Measurements from ENCODE around the gene NOA1.
A peak's percentile ranks its signal among the peaks of the same experiment; 100 is the strongest.
"Not testable (repeated sequence)": the region's sequence is repeated elsewhere in the genome, so short reads cannot be mapped to it uniquely, and the experiment has no call there.

The NOA1 gene

GRCh38 chr4:56958111-56958517 lies 19.3 kb downstream of the NOA1 start:
- DNase-seq (ENCODE audit: low spot score) = peak; percentile 75

- peak; percentile 61 for DNase-seq (ENCODE audit: low spot score)
Measured at GRCh38 chr4:56953680-56954520, 23.5 kb downstream of the NOA1 start.

GRCh38 chr4:56941403-56941802 lies 36.0 kb downstream of the NOA1 start:
- DNase-seq (ENCODE audit: low spot score) = no peak

- no peak for DNase-seq (ENCODE audit: low spot score)
Measured at GRCh38 chr4:56940971-56941370, 36.4 kb downstream of the NOA1 start.

- DNase-seq (ENCODE audit: low spot score) = no peak
Measured at GRCh38 chr4:56940403-56940802, 37.0 kb downstream of the NOA1 start.

GRCh38 chr4:56939826-56940225 lies 37.6 kb downstream of the NOA1 start:
- not testable (repeated sequence) for DNase-seq (ENCODE audit: low spot score)

GRCh38 chr4:56937262-56937661 lies 40.1 kb downstream of the NOA1 start:
- DNase-seq (ENCODE audit: low spot score) = no peak

GRCh38 chr4:56931924-56932323 lies 45.5 kb downstream of the NOA1 start:
- DNase-seq (ENCODE audit: low spot score) = no peak

GRCh38 chr4:56930638-56931037 lies 46.8 kb downstream of the NOA1 start:
- DNase-seq (ENCODE audit: low spot score) = no peak

GRCh38 chr4:56927196-56927595 lies 50.2 kb downstream of the NOA1 start:
- no peak for DNase-seq (ENCODE audit: low spot score)

GRCh38 chr4:56914977-56915376 lies 62.4 kb downstream of the NOA1 start:
- DNase-seq (ENCODE audit: low spot score) = not testable (repeated sequence)

- no peak for DNase-seq (ENCODE audit: low spot score)
Measured at GRCh38 chr4:56914336-56914735, 63.1 kb downstream of the NOA1 start.

Measured in putamen (tissue), 1 donor.